Astrocyte (in vitro differentiated cells and primary cell): Measurements from ENCODE around the gene ST6GALNAC2. TPM values are rescaled to one million over a fixed set of nuclear protein-coding genes. Genes with fewer than 3 reads are reported as not detected.
"Not testable (repeated sequence)": the region's sequence is repeated elsewhere in the genome, so short reads cannot be mapped to it uniquely, and the experiment has no call there.

Experiments
- DNase-seq: peaks from one replicate; pipeline ENCODE4 v3.0.0-alpha.2; 2010; ENCODE audit warnings: low read depth
- FAIRE-seq: peaks from 2 replicates; lab custom pipeline; 2011; peaks lifted over from hg19 to GRCh38; lab: Jason Lieb, UNC
- H2AFZ ChIP-seq: 2 replicates; pipeline ENCODE4 v1.6.0; 2012; ENCODE audit warnings: low read depth, low read length, inconsistent platforms
- H3K27ac ChIP-seq: 2 replicates; pipeline ENCODE4 v1.5.1; 2011; ENCODE audit warnings: low read depth, low read length, inconsistent platforms
- H3K27me3 ChIP-seq: 2 replicates; pipeline ENCODE4 v1.6.0; 2011; ENCODE audit warnings: low read length, inconsistent platforms; ENCODE audit not compliant: insufficient read depth
- H3K36me3 ChIP-seq: 2 replicates; pipeline ENCODE4 v1.5.1; 2011; ENCODE audit warnings: low read length, inconsistent platforms; ENCODE audit not compliant: insufficient read depth
- H3K4me1 ChIP-seq: 2 replicates; pipeline ENCODE4 v1.5.1; 2011; ENCODE audit warnings: low read length, inconsistent platforms; ENCODE audit not compliant: insufficient read depth
- H3K4me2 ChIP-seq: 2 replicates; pipeline ENCODE4 v1.6.0; 2012; ENCODE audit warnings: low read length, inconsistent platforms
- H3K4me3 ChIP-seq: 2 replicates; pipeline ENCODE4 v1.5.1; 2011; ENCODE audit warnings: low read depth, mild to moderate bottlenecking, low read length, inconsistent platforms; ENCODE audit not compliant: insufficient read depth
- H3K79me2 ChIP-seq: 2 replicates; pipeline ENCODE4 v1.6.0; 2012; ENCODE audit warnings: mild to moderate bottlenecking, low read length, inconsistent platforms; ENCODE audit not compliant: insufficient read depth
- H3K9ac ChIP-seq: 2 replicates; pipeline ENCODE4 v1.6.0; 2012; ENCODE audit warnings: mild to moderate bottlenecking, low read length, inconsistent platforms
- H3K9me3 ChIP-seq: 2 replicates; pipeline ENCODE4 v1.5.1; 2012; ENCODE audit warnings: low read depth, mild to moderate bottlenecking, low read length, inconsistent platforms; ENCODE audit not compliant: insufficient read depth
- H4K20me1 ChIP-seq: 2 replicates; pipeline ENCODE4 v1.6.0; 2012; ENCODE audit warnings: low read length, inconsistent platforms; ENCODE audit not compliant: insufficient read depth
- H3K27ac Mint-ChIP-seq: one replicate; pipeline ENCODE4 v1.8.0; 2021; ENCODE audit warnings: mild to moderate bottlenecking, mixed read lengths; ENCODE audit not compliant: unreplicated experiment
- H3K27me3 Mint-ChIP-seq: one replicate; pipeline ENCODE4 v1.8.0; 2021; ENCODE audit warnings: low read depth, mixed read lengths; ENCODE audit not compliant: unreplicated experiment
- H3K36me3 Mint-ChIP-seq: one replicate; pipeline ENCODE4 v1.8.0; 2021; ENCODE audit warnings: low read depth, mixed read lengths; ENCODE audit not compliant: unreplicated experiment
- H3K4me1 Mint-ChIP-seq: one replicate; pipeline ENCODE4 v1.8.0; 2021; ENCODE audit warnings: low read depth, mixed read lengths; ENCODE audit not compliant: unreplicated experiment
- H3K4me3 Mint-ChIP-seq: one replicate; pipeline ENCODE4 v1.8.0; 2021; ENCODE audit warnings: mild to moderate bottlenecking, moderate library complexity, mixed read lengths; ENCODE audit not compliant: unreplicated experiment
- H3K9me3 Mint-ChIP-seq: one replicate; pipeline ENCODE4 v1.8.0; 2021; ENCODE audit warnings: mild to moderate bottlenecking, mixed read lengths; ENCODE audit not compliant: unreplicated experiment
- CTCF ChIP-seq: IDR thresholded peaks from 2 replicates; pipeline ENCODE4 v1.5.1; 2011; ENCODE audit warnings: low read depth, mild to moderate bottlenecking, inconsistent platforms, low read length, moderate library complexity; ENCODE audit not compliant: insufficient read depth
- EZH2 ChIP-seq: IDR thresholded peaks from 2 replicates; pipeline ENCODE4 v1.6.1; 2012; ENCODE audit warnings: mild to moderate bottlenecking, low read length, inconsistent platforms; ENCODE audit not compliant: insufficient read depth
- total RNA-seq: library from RNA; stranded (reverse); gene quantifications from 2 replicates; pipeline ENCODE4 v1.2.1, GENCODE V29; 2021

ST6GALNAC2 gene
- total RNA-seq, 1 donor from 2014 or later = 0.79 TPM

DNA sequence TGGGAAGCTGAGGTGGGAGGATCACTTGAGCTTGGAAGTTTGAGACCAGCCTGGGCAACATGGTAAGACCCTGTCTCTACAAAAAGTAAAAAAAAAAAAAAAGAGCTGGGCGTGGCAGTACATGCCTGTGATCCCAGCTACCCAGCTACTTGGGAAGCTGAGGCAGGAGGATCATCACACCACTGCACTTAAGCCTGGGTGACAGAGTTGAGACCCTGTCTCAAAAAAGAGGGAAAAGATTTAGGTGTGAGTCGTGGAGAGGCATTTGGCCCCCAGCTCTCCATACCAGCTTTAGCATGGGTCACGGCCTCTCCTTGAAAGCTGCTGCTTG lies 19.1 kb downstream of the ST6GALNAC2 start:
- DNase-seq = no peak
- Mint-ChIP-seq H3K4me3 (no peak overlapping the region), H3K4me1 (peaks cover 26% of the 10 kb centered on the region), H3K9me3 (no peaks in the 10 kb centered on the region), H3K27ac (no peak overlapping the region), H3K36me3 (peaks cover 20% of the 10 kb centered on the region), H3K27me3 (no peaks in the 10 kb centered on the region)
- Histone ChIP-seq H3K4me3 (no peak overlapping the region), H3K4me1 (peaks cover 17% of the 10 kb centered on the region), H3K4me2 (no peak overlapping the region), H3K27me3 (no peaks in the 10 kb centered on the region), H3K9ac (no peak overlapping the region), H4K20me1 (peaks cover 60% of the 10 kb centered on the region), H3K9me3 (no peaks in the 10 kb centered on the region), H3K79me2 (peaks cover 11% of the 10 kb centered on the region), H3K36me3 (peaks cover 19% of the 10 kb centered on the region), H3K27ac (no peak overlapping the region), H2AFZ (no peak overlapping the region)
- no peak for TF ChIP-seq EZH2
- TF ChIP-seq CTCF = no peak
- FAIRE-seq = no peak

DNA sequence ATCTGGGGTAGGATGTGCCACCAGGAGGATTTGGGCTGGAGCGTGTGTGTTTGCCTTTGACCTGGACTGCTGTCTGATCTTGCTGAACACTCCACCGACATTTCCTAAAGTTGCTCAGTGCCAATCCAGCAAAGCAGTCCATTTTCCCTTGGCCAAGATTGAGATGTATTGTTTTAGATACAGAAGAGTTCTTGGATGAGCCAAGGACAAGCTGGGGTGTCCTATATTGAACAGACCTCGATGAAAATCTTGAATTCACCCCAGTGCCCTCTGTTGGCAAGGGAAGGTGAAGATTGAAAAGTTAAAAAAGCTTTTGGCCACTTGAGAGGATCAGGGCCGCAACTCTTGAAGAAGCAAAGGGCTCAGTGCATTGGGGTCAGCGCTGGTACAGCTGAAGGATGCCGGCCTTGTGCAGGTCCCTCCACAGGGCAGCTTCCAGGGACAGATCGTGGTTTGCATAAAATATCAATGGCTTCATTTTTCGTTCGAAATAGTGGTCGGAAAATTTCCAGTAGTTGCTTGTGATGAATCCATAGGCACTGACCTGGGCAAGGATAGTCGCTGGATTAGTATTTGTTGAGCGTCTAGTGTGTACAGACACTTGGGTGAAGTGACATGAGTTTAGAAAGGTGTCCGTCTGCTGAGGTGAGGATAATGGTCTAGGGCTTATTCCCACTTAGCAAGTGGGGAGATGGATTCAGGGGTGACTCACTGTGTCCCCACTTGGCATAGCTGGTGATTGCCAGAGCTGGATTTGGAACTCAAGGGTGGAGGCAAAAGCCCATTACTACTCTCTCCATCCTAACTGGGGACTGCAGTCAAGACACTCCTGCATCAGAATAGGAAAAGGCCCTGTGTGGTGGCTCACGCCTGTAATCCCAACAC lies 19.7 kb downstream of the ST6GALNAC2 start:
- no peaks in the 10 kb centered on the region for H3K27me3 Mint-ChIP-seq
- H3K27ac Mint-ChIP-seq = no peak overlapping the region
- Histone ChIP-seq H3K4me3 (no peak overlapping the region), H3K27me3 (no peaks in the 10 kb centered on the region), H3K4me2 (no peak overlapping the region), H3K79me2 (peaks cover 17% of the 10 kb centered on the region), H3K4me1 (peaks cover 24% of the 10 kb centered on the region), H4K20me1 (peaks cover 67% of the 10 kb centered on the region), H3K9me3 (no peaks in the 10 kb centered on the region), H3K36me3 (peaks cover 25% of the 10 kb centered on the region), H2AFZ (no peak overlapping the region), H3K9ac (no peak overlapping the region), H3K27ac (no peak overlapping the region)
- TF ChIP-seq CTCF (no peak), EZH2 (no peak)
- peaks cover 21% of the 10 kb centered on the region for H3K36me3 Mint-ChIP-seq
- FAIRE-seq = no peak
- no peaks in the 10 kb centered on the region for H3K9me3 Mint-ChIP-seq
- H3K4me3 Mint-ChIP-seq = peak overlapping the region; percentile 36
- H3K4me1 Mint-ChIP-seq = peaks cover 31% of the 10 kb centered on the region
- DNase-seq = no peak

DNA sequence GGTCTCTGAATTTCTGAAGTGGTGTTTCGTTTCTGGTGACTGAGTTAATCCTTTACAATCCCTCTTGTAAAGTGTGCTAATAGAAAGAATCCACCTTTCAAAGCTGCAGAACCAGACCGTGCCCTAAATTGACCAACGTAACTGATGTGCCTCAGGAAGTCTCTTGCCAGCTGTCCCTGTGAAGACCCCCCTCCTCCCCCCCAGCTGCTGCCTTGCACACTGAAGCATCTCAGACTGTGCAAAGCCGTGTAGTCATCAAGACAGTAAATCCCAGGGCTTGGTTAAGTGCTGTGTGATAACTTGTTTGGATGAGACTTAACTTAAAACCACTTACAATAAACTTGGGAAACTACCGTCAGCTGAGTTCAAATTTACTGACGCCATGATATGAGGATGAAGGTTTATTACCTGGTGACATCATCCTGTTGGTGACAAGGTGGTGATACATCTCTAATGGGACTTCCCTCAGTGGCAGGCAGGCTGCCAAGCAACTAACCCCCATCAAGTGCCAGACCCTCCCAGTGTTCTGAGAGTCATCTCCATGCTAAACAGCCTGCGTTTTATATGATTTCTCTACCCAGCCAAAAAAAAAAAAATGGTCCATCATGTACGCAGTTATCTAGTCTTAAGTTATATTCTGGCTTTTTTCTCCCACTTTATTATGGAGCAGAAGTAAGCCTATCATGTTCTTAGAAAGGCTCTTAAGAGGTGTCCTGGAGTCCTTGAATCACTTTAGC lies 20.5 kb downstream of the ST6GALNAC2 start:
- not testable (repeated sequence) for H3K9me3 Mint-ChIP-seq, H3K9ac ChIP-seq, H3K4me2 ChIP-seq, H3K4me3 ChIP-seq, H2AFZ ChIP-seq, H3K27me3 ChIP-seq, H3K9me3 ChIP-seq, FAIRE-seq, DNase-seq, H3K27me3 Mint-ChIP-seq, H3K27ac ChIP-seq
- peaks cover 31% of the 10 kb centered on the region for H3K4me1 ChIP-seq
- H3K27ac Mint-ChIP-seq = peak overlapping the region; percentile 63
- peaks cover 19% of the 10 kb centered on the region for H3K36me3 Mint-ChIP-seq
- peaks cover 27% of the 10 kb centered on the region for H3K36me3 ChIP-seq
- H3K79me2 ChIP-seq = peaks cover 25% of the 10 kb centered on the region
- H4K20me1 ChIP-seq = peaks cover 75% of the 10 kb centered on the region
- peaks cover 33% of the 10 kb centered on the region for H3K4me1 Mint-ChIP-seq
- H3K4me3 Mint-ChIP-seq = peak overlapping the region; percentile 24

DNA sequence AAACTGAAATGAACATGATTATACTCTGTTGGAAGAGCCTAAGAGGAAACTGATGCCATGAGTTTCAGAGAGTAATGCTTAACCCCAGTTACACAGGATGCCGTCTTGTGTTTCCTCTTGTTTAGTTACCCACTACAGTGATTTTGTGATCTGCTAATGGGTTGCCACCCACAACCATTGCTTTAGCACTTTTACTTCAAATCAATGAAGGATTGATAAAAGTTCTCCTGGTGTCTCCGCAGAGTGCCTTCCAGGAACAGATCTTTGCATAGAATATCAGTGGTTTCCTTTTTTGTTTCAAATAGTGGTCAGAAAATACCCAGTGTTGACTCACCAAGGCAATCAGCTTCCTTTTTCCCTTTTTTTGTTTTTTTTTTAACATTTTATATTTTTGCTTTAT lies 22.3 kb downstream of the ST6GALNAC2 start:
- Histone ChIP-seq H3K79me2 (peaks cover 43% of the 10 kb centered on the region), H3K36me3 (peaks cover 31% of the 10 kb centered on the region), H4K20me1 (peaks cover 88% of the 10 kb centered on the region), H3K4me1 (peaks cover 41% of the 10 kb centered on the region)
- H3K9me3 ChIP-seq, H3K27me3 Mint-ChIP-seq, H3K9ac ChIP-seq, H3K4me3 ChIP-seq, H3K9me3 Mint-ChIP-seq, H3K27ac ChIP-seq, FAIRE-seq, H3K27me3 ChIP-seq, H3K27ac Mint-ChIP-seq, H3K4me2 ChIP-seq, DNase-seq, H2AFZ ChIP-seq: not testable (repeated sequence)
- Mint-ChIP-seq H3K4me1 (peaks cover 44% of the 10 kb centered on the region), H3K4me3 (peak overlapping the region; percentile 62), H3K36me3 (peaks cover 21% of the 10 kb centered on the region)
